SJCRH30 (cell line): ENCODE measurements around the gene ABCC6. TPM values are rescaled to one million over a fixed set of nuclear protein-coding genes. Genes with fewer than 3 reads are reported as not detected.
A peak's percentile ranks its signal among the peaks of the same experiment; 100 is the strongest.
"Not testable (repeated sequence)": the region's sequence is repeated elsewhere in the genome, so short reads cannot be mapped to it uniquely, and the experiment has no call there.

Experiments used
- DNase-seq, 2 experiments: peaks; one replicate each; pipeline ENCODE4 v3.0.0-alpha.2; 2015 to 2020
- H3K27ac ChIP-seq: fragments of 250-450 bp; sonication (Bioruptor Pico); 2 replicates; pipeline ENCODE4 v1.5.1; 2020; ENCODE audit warnings: mild to moderate bottlenecking, moderate library complexity
- H3K27me3 ChIP-seq: fragments of 250-450 bp; sonication (Bioruptor Pico); 2 replicates; pipeline ENCODE4 v1.5.1; 2020; ENCODE audit warnings: mild to moderate bottlenecking, moderate library complexity
- H3K36me3 ChIP-seq: fragments of 250-450 bp; sonication (Bioruptor Pico); 2 replicates; pipeline ENCODE4 v1.5.1; 2020; ENCODE audit warnings: mild to moderate bottlenecking, moderate library complexity
- H3K4me1 ChIP-seq: fragments of 250-450 bp; sonication (Bioruptor Pico); 2 replicates; pipeline ENCODE4 v1.5.1; 2020; ENCODE audit warnings: mild to moderate bottlenecking, moderate library complexity
- H3K4me3 ChIP-seq: fragments of 250-450 bp; sonication (Bioruptor Pico); 2 replicates; pipeline ENCODE4 v1.5.1; 2020; ENCODE audit warnings: mild to moderate bottlenecking, moderate library complexity
- H3K9me3 ChIP-seq: fragments of 250-450 bp; sonication (Bioruptor Pico); replicated peaks from 2 replicates; pipeline ENCODE4 v1.5.1; 2020; ENCODE audit warnings: mild to moderate bottlenecking, moderate library complexity
- total RNA-seq: library from RNA; depleted of rRNA; stranded (reverse); fragments of >200 nt; shearing (Covaris generic); gene quantifications from 2 replicates; pipeline ENCODE4 v1.2.3, GENCODE V29; 2014

The ABCC6 gene
- total RNA-seq, 1 experiment from 2014 or later = 1.5 TPM

DNA sequence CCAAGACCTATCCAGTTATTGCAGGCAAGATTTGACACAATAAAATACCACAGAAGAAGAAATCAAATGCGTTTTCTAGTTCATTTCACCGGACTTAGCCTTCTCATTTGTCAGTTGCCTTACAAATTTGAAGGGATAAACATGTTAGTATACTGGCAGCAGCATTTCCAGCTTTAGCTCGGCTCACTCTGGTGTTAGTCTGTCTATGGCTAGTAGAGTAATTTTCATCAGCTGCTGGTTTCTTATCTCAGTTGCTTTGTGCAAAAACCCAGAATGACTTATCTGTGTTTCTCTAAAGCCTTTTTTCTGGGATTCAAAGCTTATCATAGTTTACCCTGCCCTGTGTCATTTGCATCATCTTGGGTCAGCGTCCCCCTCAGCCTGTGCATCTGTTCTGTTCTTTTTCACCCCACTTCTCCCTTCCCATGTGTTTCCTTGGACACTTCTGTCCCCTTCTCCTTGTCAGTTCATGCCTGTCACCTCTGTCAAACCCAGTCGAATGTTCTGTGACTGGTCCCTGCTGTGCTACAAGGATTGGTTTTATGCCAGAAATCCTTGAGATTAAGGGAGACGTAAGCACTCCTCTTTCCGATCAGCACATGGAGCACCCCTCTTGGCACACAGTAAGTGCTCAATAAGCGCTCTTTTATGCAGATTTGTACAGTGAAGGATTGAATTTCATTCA is 23.4 kb upstream of the ABCC6 start:
- not testable (repeated sequence) for H3K27me3 ChIP-seq

DNA sequence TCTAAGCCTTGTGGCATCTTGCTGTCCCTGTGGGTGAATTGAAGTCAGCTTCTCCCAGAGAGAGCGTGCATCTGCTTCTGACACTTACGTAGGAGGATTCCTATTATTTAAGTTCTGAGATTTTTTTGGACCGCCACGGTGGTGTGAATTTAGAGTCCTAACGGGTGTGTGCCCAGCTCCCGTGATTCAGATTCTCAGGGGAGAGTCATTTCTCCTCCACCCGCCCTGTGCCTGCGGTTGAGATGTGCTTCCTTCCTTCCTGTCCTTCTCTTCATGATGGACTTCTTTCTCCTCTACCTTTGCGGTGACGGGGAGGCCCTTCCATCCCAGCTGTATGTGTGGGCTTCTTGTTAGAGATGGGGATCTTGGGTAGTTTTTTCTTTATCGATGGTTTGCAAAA is 20.6 kb upstream of the ABCC6 start:
- H3K9me3 ChIP-seq, H3K36me3 ChIP-seq, H3K4me3 ChIP-seq, H3K27me3 ChIP-seq, DNase-seq, H3K27ac ChIP-seq, H3K4me1 ChIP-seq: not testable (repeated sequence)

More for the DNA sequence above, 23.4 kb upstream of the ABCC6 start:
- not testable (repeated sequence) for H3K9me3 ChIP-seq, H3K27ac ChIP-seq, H3K4me3 ChIP-seq, DNase-seq, H3K4me1 ChIP-seq, H3K36me3 ChIP-seq

DNA sequence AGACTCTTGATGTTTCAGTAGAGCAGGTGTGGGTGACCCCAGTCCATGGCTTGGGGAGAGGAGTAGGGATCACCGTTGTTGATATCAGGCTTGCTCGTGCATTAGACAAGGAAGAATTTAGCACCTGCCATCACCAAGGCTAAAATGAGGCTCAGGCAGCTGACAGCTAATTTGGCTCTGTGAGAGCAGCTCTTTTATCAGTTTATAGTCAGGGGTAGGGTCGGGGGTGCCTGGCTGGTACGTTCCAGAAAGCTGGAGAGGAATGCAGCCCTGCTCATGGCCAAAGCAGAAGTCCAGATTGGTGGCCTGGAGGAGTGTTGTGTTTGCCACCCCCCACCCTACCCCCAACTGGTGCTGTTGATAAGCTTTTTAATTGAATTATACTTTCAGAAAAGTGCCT is 17.4 kb upstream of the ABCC6 start:
- DNase-seq, H3K27me3 ChIP-seq, H3K9me3 ChIP-seq, H3K4me1 ChIP-seq, H3K27ac ChIP-seq, H3K36me3 ChIP-seq, H3K4me3 ChIP-seq: not testable (repeated sequence)

DNA sequence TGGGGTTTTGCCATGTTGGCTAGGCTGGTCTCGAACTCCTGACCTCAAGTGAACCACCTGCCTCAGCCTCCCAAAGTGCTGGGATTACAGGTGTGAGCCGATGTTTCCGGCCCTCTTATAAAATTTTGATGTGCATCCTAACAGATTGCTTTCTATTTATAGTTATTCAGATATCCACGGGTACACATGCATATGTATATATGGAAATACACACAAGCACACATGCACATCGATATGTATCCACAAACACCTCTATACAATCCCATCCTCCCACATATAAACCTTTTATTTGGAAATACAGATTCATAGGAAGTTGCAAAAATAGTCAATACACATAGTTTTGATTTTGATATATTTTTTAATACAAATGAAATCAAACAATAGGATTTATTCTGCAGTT is 14.4 kb upstream of the ABCC6 start:
- not testable (repeated sequence) for H3K9me3 ChIP-seq, H3K27me3 ChIP-seq, H3K4me1 ChIP-seq, DNase-seq, H3K4me3 ChIP-seq, H3K27ac ChIP-seq, H3K36me3 ChIP-seq

DNA sequence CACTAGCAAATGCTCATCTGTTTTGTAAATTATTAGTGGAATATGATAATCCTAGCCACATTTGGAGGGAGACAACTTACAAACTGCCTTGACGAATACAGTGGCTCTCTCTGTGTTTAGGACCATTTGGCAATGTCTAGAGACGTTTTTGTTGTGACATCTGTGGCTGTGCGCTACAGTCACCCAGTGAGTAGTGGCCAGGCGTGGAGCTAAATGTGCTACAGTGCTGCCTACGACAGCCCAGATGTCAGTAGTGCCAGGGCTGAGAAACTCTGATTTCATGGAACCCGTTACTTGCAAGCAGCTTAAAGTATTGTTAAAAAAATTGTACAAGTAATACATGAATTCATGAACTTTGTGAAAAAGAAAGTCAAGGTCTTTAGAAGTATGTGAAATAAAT is 13.8 kb upstream of the ABCC6 start:
- not testable (repeated sequence) for DNase-seq, H3K36me3 ChIP-seq, H3K27me3 ChIP-seq, H3K4me3 ChIP-seq, H3K4me1 ChIP-seq, H3K9me3 ChIP-seq, H3K27ac ChIP-seq

DNA sequence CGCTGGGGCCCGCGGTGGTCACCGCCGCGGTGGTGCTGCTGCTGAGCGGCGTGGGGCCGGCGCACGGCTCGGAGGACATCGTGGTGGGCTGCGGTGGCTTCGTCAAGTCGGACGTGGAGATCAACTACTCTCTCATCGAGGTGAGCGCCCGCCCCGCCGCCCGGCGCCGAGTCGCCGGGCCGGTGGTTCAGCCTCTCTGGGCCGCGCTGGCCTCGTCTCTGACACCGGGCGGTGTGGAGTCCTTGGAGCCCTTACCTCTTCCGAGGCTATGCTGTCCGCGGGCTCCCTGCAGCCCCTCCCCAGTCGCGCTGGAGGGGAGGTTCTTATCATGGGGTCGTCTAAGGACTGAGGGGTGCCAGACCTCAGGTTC is 9.4 kb upstream of the ABCC6 start:
- H3K4me1 ChIP-seq, H3K9me3 ChIP-seq, H3K27me3 ChIP-seq, H3K27ac ChIP-seq, DNase-seq, H3K36me3 ChIP-seq: not testable (repeated sequence)
- peak overlapping the region; percentile 53 for H3K4me3 ChIP-seq

DNA sequence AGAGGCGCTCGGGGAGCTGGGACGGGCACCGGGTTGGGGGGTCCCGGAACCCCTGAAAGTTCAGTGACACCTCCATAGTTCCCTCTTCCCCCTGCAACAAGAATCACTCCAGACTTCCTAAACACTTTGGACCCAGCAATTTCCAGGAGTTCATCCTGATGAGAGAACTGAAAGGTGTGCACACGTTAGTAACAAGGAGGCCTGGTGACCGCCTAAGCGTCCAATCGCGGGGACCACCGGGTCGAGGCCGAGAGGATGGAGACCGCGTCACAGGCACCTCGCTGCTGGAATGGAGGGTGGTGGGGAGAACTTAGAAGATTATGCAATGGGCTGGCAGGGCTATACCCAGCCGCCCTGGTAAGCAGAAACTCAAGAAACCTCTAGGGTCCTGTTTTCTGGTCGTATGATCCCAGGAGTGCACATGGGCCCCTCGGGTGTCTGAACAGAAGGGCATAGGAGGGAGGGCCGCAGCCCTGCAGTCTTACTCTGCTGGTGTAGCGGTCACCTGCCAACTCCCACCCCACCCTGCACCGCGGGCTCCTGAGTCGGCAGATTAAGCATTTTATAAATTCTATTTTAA is 458 bp upstream of the ABCC6 start:
- not testable (repeated sequence) for H3K27me3 ChIP-seq, H3K27ac ChIP-seq, H3K4me1 ChIP-seq, H3K9me3 ChIP-seq, H3K4me3 ChIP-seq, DNase-seq, H3K36me3 ChIP-seq

DNA sequence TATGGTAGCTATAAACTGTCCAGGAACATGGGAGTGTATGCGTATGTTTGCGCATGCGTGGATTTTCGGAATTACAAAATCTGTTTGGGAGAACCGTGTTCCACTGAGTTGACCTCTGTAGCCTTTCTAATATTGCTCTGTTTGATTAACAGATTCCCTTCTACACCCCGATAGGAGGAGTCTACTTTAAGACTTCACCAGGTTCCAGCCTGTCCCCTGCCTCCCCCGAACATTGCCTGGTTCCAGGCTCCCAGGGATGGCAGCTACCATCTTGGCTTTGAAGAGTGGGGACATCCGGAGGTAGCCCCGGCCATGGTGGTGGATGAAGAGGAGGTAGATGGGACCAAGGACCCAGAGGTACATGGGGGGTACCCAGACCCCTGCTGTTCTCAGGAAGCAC is 1.9 kb downstream of the ABCC6 start:
- H3K9me3 ChIP-seq, H3K4me3 ChIP-seq, DNase-seq, H3K27me3 ChIP-seq, H3K36me3 ChIP-seq, H3K27ac ChIP-seq, H3K4me1 ChIP-seq: not testable (repeated sequence)

DNA sequence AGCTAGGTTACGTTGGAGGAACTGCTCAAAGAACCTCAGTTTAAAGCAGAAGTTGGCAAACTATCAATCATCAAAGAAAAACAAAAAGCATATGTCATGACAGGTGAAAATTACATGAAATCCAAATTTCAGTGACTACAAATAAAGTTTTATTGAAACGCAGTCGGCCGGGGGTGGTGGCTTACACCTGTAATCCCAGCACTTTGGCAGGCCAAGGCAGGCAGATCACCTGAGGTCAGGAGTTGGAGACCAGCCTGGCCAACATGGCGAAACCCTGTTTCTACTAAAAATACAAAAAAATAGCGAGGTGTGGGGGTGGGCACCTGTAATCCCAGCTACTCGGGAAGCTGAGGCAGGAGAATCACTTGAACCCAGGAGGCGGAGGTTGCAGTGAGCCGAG is 2.8 kb downstream of the ABCC6 start:
- H3K27me3 ChIP-seq, H3K27ac ChIP-seq, DNase-seq, H3K4me1 ChIP-seq, H3K36me3 ChIP-seq, H3K4me3 ChIP-seq, H3K9me3 ChIP-seq: not testable (repeated sequence)

DNA sequence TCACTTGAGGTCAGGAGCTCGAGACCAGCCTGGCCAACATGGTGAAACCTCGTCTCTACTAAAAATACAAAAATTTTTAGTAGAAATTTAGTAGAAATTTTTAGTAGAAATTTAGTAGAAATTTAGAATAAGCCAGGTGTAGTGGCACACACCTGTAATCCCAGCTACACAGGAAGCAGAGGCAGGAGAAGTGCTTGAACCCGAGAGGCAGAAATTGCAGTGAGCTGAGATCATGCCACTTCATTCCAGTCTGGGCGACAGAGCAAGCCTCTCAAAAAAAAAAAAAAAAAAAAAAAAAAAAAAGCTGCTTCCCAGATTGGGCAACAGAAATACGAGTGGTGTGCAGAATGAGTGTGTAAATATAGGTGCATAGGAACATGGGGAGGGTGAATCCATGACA is 4.5 kb downstream of the ABCC6 start:
- not testable (repeated sequence) for H3K9me3 ChIP-seq, DNase-seq, H3K27me3 ChIP-seq, H3K4me3 ChIP-seq, H3K27ac ChIP-seq, H3K36me3 ChIP-seq, H3K4me1 ChIP-seq

DNA sequence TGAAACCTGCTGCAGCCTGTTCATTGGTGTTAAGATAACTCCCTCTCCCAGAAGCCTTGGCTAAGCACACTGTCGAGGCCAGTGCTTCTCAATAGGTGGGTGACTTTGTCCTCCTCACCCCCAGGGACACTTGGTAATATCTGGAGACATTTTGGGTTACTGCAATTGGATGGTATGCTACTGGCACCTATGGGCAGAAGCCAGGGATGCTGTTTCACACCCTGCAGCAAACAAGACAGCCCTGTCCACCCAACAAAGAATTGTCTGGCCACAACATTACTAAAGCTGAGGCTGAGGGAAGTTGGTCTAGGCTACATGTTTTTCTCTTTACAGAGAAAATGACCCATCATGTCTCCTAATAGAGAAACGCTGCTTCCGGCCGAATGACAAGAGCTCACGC is 4.9 kb downstream of the ABCC6 start:
- not testable (repeated sequence) for H3K27me3 ChIP-seq, H3K4me1 ChIP-seq, DNase-seq, H3K4me3 ChIP-seq, H3K27ac ChIP-seq, H3K36me3 ChIP-seq, H3K9me3 ChIP-seq

DNA sequence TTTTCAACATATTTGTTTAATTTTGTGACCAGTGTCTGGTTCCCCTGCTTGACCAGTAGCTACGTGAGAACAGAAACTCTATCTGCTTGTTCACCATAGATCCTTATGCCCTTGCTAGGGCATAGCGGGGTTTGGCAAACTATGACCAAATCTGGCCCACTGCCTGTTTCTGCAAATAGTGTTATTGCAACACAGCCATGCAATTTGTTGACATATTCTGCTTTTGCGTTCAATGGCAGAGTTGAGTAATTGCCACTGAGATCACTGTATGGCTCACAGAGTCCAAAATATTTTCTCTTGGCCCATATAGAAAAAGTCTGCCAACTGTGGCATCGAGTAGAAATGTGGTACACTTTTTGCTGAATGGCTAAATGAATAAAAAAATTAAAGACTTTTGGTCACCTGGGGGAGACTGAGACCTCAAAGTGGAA is 9.4 kb downstream of the ABCC6 start:
- H3K4me1 ChIP-seq, DNase-seq, H3K27ac ChIP-seq, H3K9me3 ChIP-seq, H3K27me3 ChIP-seq, H3K36me3 ChIP-seq, H3K4me3 ChIP-seq: not testable (repeated sequence)

DNA sequence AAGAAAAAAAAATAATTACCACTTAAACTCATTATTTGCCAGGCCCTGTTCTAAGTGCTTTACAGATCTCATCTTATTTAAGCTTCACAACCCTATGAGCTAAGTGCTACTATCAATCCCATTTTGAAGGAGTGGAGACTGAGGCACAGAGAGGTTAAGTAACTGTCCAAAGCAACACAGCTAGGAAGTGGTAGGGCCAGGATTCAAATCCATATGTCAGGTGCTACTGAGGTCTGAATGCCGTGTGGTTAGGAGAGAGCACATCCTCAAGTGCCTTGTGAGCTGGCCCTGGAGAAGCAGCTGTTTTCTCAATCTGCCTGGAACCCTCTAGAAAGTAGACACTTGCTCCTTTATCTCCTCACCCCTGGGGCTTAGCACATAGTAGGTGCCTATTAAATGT is 11.9 kb downstream of the ABCC6 start:
- H3K9me3 ChIP-seq, H3K27ac ChIP-seq, H3K4me1 ChIP-seq, DNase-seq, H3K27me3 ChIP-seq, H3K36me3 ChIP-seq, H3K4me3 ChIP-seq: not testable (repeated sequence)

DNA sequence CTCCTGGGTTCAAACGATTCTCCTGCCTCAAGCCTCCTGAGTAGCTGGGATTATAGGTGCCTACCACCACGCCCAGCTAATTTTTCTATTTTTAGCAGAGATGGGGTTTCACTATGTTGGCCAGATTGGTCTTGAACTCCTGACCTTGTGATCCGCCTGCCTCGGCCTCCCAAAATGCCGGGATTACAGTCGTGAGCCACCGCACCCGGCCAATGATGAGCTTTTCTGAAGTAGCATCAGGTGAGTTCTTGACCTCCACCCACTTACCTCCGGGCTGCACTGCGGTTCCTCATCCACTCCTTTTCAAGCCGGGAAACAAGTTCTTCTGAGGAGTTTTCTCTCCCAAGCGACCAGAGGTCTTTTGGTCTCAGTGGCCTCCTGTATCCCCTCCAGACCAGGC is 14.8 kb downstream of the ABCC6 start:
- not testable (repeated sequence) for DNase-seq, H3K27me3 ChIP-seq, H3K4me1 ChIP-seq, H3K36me3 ChIP-seq, H3K27ac ChIP-seq, H3K9me3 ChIP-seq, H3K4me3 ChIP-seq

DNA sequence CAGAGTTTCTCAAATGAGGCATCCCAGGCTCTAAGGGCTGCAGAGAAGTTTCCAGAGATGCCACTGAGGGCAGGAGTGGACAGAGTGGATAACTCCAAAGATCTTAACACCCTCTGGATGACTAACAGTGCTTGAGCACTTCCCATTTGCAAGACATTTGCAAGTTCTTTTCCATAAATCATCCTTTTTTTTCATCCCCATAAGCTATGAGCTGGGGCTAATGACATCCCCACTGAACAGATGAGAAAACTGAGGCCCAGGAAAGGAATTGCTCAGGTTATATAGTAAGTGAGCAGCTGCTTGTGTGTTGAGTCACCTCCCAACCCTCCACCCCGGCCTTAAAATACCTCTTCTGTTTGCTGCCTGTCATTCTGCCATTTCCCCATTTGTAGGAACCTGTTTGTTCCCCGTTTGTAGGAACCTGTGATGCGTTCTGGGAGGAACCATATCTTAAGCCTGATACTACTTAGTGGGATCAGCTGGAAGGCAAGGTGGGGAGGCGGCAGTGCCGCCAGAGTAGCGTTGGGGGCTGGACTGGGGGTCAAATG is 15.4 kb downstream of the ABCC6 start:
- not testable (repeated sequence) for H3K36me3 ChIP-seq, DNase-seq, H3K4me3 ChIP-seq

DNA sequence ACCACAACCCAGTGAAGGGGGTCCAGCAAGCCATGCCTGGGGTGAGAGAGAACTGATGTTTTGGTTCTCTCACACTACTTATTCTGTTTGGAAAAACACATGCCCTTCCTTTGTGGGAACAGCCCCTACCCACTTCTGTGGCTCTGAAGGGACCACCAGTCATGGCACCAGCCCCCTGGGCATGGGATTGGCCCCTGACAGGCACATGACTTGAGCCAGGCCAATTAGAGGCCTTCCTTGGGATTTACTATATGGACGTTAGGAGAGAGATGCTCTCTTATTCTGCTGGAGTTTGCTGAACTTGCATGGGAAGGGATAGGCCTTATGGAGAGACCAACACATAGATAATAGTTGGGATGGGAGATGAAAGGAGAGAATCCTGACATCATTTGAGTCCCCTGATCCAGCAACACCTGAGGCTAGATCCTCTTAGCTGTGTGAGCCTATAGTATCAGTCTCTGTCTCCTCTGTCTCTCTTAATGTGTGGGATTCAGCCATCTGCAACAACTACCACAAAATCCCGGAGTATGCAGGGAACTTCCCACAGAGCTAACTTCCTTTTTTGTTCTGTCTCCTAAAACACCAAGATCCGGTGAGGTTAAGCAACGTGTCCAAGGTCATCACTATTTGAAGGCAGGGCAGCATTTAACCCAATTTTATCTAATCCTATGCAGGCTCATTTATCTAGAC is 16.1 kb downstream of the ABCC6 start:
- H3K4me1 ChIP-seq, H3K27ac ChIP-seq, H3K9me3 ChIP-seq, H3K27me3 ChIP-seq, DNase-seq, H3K4me3 ChIP-seq, H3K36me3 ChIP-seq: not testable (repeated sequence)

More for the DNA sequence above, 15.4 kb downstream of the ABCC6 start:
- not testable (repeated sequence) for H3K27me3 ChIP-seq, H3K9me3 ChIP-seq, H3K27ac ChIP-seq, H3K4me1 ChIP-seq
